SU-DHL-6 (cell line): ENCODE data around the gene PCBD1.

ENCODE experiments used
- EZH2phosphoT487 ChIP-seq: fragments of 200-600 bp; sonication (generic), shearing (Covaris generic); conservative IDR thresholded peaks from 2 replicates; pipeline ENCODE4 v1.6.1; 2018; ENCODE audit warnings: mild to moderate bottlenecking, antibody characterized with exemption, low read length, moderate library complexity, mixed read lengths
- TF ChIP-seq, protein P1 (sequence below): fragments of 200-600 bp; sonication (generic); IDR thresholded peaks from one replicate; pipeline ENCODE4 v1.5.1; 2017; ENCODE audit warnings: antibody characterized with exemption, mild to moderate bottlenecking, low read length, moderate library complexity; ENCODE audit not compliant: insufficient read depth, poor library complexity, severe bottlenecking

DNA sequence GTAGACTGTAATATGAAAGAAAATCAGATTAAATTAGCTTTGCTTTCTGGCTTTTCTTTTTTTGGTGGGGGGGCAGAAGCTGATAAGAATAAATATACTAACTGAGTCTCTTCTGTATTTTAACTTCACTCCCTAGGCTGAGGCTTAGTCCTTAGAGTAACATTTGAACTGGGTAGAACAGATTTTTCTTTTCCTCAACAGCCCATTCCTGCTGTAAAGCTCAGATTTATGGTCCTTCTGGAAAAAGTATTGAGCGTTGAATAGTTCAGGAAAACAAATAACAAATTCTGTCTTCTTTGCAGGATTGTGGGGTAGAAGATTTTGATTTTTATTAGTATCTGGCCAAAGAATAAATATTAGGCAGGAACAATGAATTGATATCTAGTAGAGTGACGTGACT lies 54.8 kb downstream of the PCBD1 start:
- TF ChIP-seq, protein P1, sequence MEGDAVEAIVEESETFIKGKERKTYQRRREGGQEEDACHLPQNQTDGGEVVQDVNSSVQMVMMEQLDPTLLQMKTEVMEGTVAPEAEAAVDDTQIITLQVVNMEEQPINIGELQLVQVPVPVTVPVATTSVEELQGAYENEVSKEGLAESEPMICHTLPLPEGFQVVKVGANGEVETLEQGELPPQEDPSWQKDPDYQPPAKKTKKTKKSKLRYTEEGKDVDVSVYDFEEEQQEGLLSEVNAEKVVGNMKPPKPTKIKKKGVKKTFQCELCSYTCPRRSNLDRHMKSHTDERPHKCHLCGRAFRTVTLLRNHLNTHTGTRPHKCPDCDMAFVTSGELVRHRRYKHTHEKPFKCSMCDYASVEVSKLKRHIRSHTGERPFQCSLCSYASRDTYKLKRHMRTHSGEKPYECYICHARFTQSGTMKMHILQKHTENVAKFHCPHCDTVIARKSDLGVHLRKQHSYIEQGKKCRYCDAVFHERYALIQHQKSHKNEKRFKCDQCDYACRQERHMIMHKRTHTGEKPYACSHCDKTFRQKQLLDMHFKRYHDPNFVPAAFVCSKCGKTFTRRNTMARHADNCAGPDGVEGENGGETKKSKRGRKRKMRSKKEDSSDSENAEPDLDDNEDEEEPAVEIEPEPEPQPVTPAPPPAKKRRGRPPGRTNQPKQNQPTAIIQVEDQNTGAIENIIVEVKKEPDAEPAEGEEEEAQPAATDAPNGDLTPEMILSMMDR, result no peak
- TF ChIP-seq EZH2phosphoT487, result no peak
